ENCODE results near the gene NUF2.

The NUF2 gene

DNA sequence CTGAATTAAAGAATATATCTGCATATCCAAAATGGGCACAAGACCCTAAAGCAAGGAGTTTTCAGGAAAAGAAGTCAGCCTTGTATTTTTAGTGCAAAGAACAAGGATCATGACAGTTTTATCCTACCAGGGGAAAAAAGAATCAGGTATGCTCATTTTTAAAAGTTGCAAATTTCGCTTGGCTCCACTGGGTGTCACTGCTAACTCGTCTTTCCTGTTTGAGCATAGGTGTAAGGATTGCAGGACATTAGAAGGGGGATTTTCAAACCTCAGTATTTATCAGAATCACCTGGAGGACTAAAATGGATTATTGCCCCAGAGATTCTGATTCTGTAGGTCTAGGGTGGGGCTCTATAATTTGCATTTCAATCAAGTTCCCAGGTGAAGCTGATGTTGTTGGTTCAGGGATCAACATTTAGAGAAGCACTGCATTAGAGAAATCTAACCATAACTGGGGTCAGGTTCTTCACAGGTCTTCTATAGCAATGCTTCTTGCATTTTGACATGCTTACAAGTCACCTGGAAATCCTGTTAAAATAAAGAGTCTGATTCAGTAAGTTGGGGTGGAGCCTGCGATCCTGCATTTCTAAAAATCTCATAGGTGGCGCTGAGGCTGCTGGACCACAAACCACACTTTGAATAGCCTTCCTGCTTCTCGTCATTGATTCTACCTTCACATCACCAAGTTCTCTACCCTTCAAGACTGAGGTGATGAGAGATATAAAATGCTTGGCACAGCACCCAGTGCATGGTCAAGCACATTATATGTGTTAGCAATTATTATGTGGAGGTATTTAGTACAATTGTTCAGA is 39.6 kb downstream of the NUF2 start:
- no peaks in the 10 kb centered on the region for H3K79me1 ChIP-seq (replicated peaks; ENCODE audit: low read length, poor library complexity, severe bottlenecking)
- H3K27ac ChIP-seq (ENCODE audit: low read length, poor library complexity, severe bottlenecking): no peak overlapping the region
- H4K91ac ChIP-seq (ENCODE audit: low read length): no peak overlapping the region
- no peak overlapping the region for H4K8ac ChIP-seq (ENCODE audit: low read length)
- H2AFZ ChIP-seq (ENCODE audit: low read depth, low read length): no peak overlapping the region
- no peak overlapping the region for H2BK12ac ChIP-seq (ENCODE audit: low read length in 2 of 2)
- no peak overlapping the region for H3K23ac ChIP-seq (ENCODE audit: low read length in 2 of 2)
- WGBS: 48% methylated on average over 4 of the region's 5 CpGs
- H3K4me1 ChIP-seq (ENCODE audit: control insufficient read depth, insufficient read depth, low read depth, low read length): no peaks in the 10 kb centered on the region
- H2BK120ac ChIP-seq (ENCODE audit: low read depth, low read length): no peak overlapping the region
- H3K9ac ChIP-seq (ENCODE audit: low read length): no peak overlapping the region
- H3K27me3 ChIP-seq (ENCODE audit: control insufficient read depth in 1 of 2, insufficient read depth in 1 of 2, low read length in 2 of 2): no peaks in the 10 kb centered on the region
- H3K14ac ChIP-seq (ENCODE audit: low read length in 2 of 2): no peak overlapping the region
- no peak overlapping the region for H3K4ac ChIP-seq (ENCODE audit: low read depth in 1 of 2, low read length in 2 of 2)
- H3K36me3 ChIP-seq (ENCODE audit: control insufficient read depth in 1 of 2, insufficient read depth in 2 of 2, low read depth in 1 of 2, low read length in 2 of 2): no peaks in the 10 kb centered on the region
- no peak overlapping the region for H3K18ac ChIP-seq (ENCODE audit: low read depth in 1 of 2, low read length in 2 of 2)
- H2AK5ac ChIP-seq (ENCODE audit: low read length, severe bottlenecking): no peak overlapping the region
- peak; percentile 6 for DNase-seq
- no peak overlapping the region for H2BK5ac ChIP-seq (ENCODE audit: low read depth, low read length, poor library complexity, severe bottlenecking)
- no peak overlapping the region for H2BK15ac ChIP-seq (ENCODE audit: low read depth, poor library complexity, severe bottlenecking)
- no peak overlapping the region for H3K4me2 ChIP-seq (ENCODE audit: low read length, poor library complexity, severe bottlenecking)
- H3K9me3 ChIP-seq (ENCODE audit: control insufficient read depth, low read length): no peaks in the 10 kb centered on the region
- no peak overlapping the region for H3K4me3 ChIP-seq (ENCODE audit: insufficient read depth in 1 of 2, low read depth in 1 of 2, low read length in 2 of 2)

DNA sequence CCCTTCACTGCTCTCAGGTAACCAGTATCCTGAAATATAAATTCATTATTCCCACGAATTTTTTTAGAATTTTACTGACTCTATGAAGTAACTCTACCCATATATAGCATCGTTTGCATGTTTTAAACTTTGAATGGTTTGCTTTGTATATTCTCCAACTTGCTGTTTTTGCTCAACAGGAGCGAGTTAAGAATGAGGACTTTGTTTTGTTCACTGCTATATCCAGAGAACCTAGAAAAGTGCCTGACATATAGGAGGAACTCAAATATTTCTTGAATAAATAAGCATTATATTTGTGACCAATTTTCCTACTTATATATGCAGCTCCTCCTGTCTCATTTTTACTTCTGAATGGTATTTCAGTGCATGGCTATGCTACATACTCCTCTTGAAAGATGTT is 43.4 kb downstream of the NUF2 start:
- H4K8ac ChIP-seq (ENCODE audit: low read length): no peak overlapping the region
- no peak overlapping the region for H3K4me2 ChIP-seq (ENCODE audit: low read length, poor library complexity, severe bottlenecking)
- no peak overlapping the region for H4K91ac ChIP-seq (ENCODE audit: low read length)
- no peak overlapping the region for H2AFZ ChIP-seq (ENCODE audit: low read depth, low read length)
- no peaks in the 10 kb centered on the region for H3K79me1 ChIP-seq (replicated peaks; ENCODE audit: low read length, poor library complexity, severe bottlenecking)
- H2BK12ac ChIP-seq (ENCODE audit: low read length in 2 of 2): no peak overlapping the region
- no peak overlapping the region for H3K4ac ChIP-seq (ENCODE audit: low read depth in 1 of 2, low read length in 2 of 2)
- H3K9ac ChIP-seq (ENCODE audit: low read length): no peak overlapping the region
- H3K36me3 ChIP-seq (ENCODE audit: control insufficient read depth in 1 of 2, insufficient read depth in 2 of 2, low read depth in 1 of 2, low read length in 2 of 2): no peaks in the 10 kb centered on the region
- no peak overlapping the region for H2BK5ac ChIP-seq (ENCODE audit: low read depth, low read length, poor library complexity, severe bottlenecking)
- H3K23ac ChIP-seq (ENCODE audit: low read length in 2 of 2): no peak overlapping the region
- H3K4me3 ChIP-seq (ENCODE audit: insufficient read depth in 1 of 2, low read depth in 1 of 2, low read length in 2 of 2): no peak overlapping the region
- no peak overlapping the region for H2AK5ac ChIP-seq (ENCODE audit: low read length, severe bottlenecking)
- H3K9me3 ChIP-seq (ENCODE audit: control insufficient read depth, low read length): no peaks in the 10 kb centered on the region
- no peak overlapping the region for H2BK15ac ChIP-seq (ENCODE audit: low read depth, poor library complexity, severe bottlenecking)
- no peaks in the 10 kb centered on the region for H3K4me1 ChIP-seq (ENCODE audit: control insufficient read depth, insufficient read depth, low read depth, low read length)
- no peak overlapping the region for H3K27ac ChIP-seq (ENCODE audit: low read length, poor library complexity, severe bottlenecking)
- no peak overlapping the region for H3K14ac ChIP-seq (ENCODE audit: low read length in 2 of 2)
- no peak overlapping the region for H2BK120ac ChIP-seq (ENCODE audit: low read depth, low read length)
- H3K18ac ChIP-seq (ENCODE audit: low read depth in 1 of 2, low read length in 2 of 2): no peak overlapping the region
- H3K27me3 ChIP-seq (ENCODE audit: control insufficient read depth in 1 of 2, insufficient read depth in 1 of 2, low read length in 2 of 2): peaks cover 7 to 8% of the 10 kb centered on the region in 2 experiments
- DNase-seq: no peak
- WGBS: no CpG with 5 or more reads among the region's 3 CpGs

DNA sequence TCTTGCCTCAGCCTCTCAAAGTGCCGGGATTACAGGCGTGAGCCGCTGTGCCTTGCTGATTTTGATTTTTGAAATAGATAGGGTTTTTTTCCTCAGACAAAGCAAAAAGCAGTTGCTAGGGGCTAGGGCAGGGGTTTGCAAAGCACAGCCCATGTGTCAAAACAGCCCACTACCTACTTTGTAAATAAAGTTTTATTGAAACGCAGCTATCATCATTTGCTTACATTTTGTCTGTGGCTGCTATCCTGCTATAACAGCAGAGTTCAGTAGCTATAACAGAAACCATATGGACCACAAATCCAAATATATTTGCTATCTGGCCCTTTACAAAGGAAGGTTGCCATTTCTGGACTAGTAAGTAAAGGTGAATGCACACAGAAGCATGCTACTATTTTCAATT is 44.8 kb downstream of the NUF2 start:
- H3K4me3 ChIP-seq (ENCODE audit: insufficient read depth in 1 of 2, low read depth in 1 of 2, low read length in 2 of 2): no peak overlapping the region
- H3K36me3 ChIP-seq (ENCODE audit: control insufficient read depth in 1 of 2, insufficient read depth in 2 of 2, low read depth in 1 of 2, low read length in 2 of 2): no peaks in the 10 kb centered on the region
- no peak for DNase-seq

GRCh38 chr1:163367721-163368120 is 46.0 kb downstream of the NUF2 start:
- WGBS: 100% methylated on average over 1 of the region's 4 CpGs
- H2BK12ac ChIP-seq (ENCODE audit: low read length in 2 of 2): no peak overlapping the region

More for the DNA sequence above, 44.8 kb downstream of the NUF2 start:
- Histone ChIP-seq H3K4ac (ENCODE audit: low read depth in 1 of 2, low read length in 2 of 2) (no peak overlapping the region), H3K79me1 (replicated peaks; ENCODE audit: low read length, poor library complexity, severe bottlenecking) (no peaks in the 10 kb centered on the region), H2AFZ (ENCODE audit: low read depth, low read length) (no peak overlapping the region), H3K4me1 (ENCODE audit: control insufficient read depth, insufficient read depth, low read depth, low read length) (no peaks in the 10 kb centered on the region), H3K23ac (ENCODE audit: low read length in 2 of 2) (no peak overlapping the region), H3K9ac (ENCODE audit: low read length) (no peak overlapping the region), H3K18ac (ENCODE audit: low read depth in 1 of 2, low read length in 2 of 2) (no peak overlapping the region), H4K8ac (ENCODE audit: low read length) (no peak overlapping the region), H3K27me3 (ENCODE audit: control insufficient read depth in 1 of 2, insufficient read depth in 1 of 2, low read length in 2 of 2) (peaks cover 8 to 12% of the 10 kb centered on the region in 2 experiments), H3K4me2 (ENCODE audit: low read length, poor library complexity, severe bottlenecking) (no peak overlapping the region), H2BK5ac (ENCODE audit: low read depth, low read length, poor library complexity, severe bottlenecking) (no peak overlapping the region), H2AK5ac (ENCODE audit: low read length, severe bottlenecking) (no peak overlapping the region), H3K27ac (ENCODE audit: low read length, poor library complexity, severe bottlenecking) (no peak overlapping the region), H2BK120ac (ENCODE audit: low read depth, low read length) (no peak overlapping the region), H2BK15ac (ENCODE audit: low read depth, poor library complexity, severe bottlenecking) (no peak overlapping the region), H2BK12ac (ENCODE audit: low read length in 2 of 2) (no peak overlapping the region), H3K14ac (ENCODE audit: low read length in 2 of 2) (no peak overlapping the region), H4K91ac (ENCODE audit: low read length) (no peak overlapping the region), H3K9me3 (ENCODE audit: control insufficient read depth, low read length) (no peaks in the 10 kb centered on the region)
- 98% methylated on average over 4 of the region's 4 CpGs for WGBS

More at GRCh38 chr1:163367721-163368120, 46.0 kb downstream of the NUF2 start:
- no peak overlapping the region for H2AK5ac ChIP-seq (ENCODE audit: low read length, severe bottlenecking)
- H4K8ac ChIP-seq (ENCODE audit: low read length): no peak overlapping the region
- H3K27me3 ChIP-seq (ENCODE audit: control insufficient read depth in 1 of 2, insufficient read depth in 1 of 2, low read length in 2 of 2): peaks cover 14 to 17% of the 10 kb centered on the region in 2 experiments
- H3K23ac ChIP-seq (ENCODE audit: low read length in 2 of 2): no peak overlapping the region
- H3K4me2 ChIP-seq (ENCODE audit: low read length, poor library complexity, severe bottlenecking): no peak overlapping the region
- no peak for DNase-seq
- H3K27ac ChIP-seq (ENCODE audit: low read length, poor library complexity, severe bottlenecking): no peak overlapping the region
- no peak overlapping the region for H2AFZ ChIP-seq (ENCODE audit: low read depth, low read length)
- no peak overlapping the region for H3K9ac ChIP-seq (ENCODE audit: low read length)
- no peak overlapping the region for H2BK5ac ChIP-seq (ENCODE audit: low read depth, low read length, poor library complexity, severe bottlenecking)
- no peak overlapping the region for H2BK120ac ChIP-seq (ENCODE audit: low read depth, low read length)
- no peaks in the 10 kb centered on the region for H3K9me3 ChIP-seq (ENCODE audit: control insufficient read depth, low read length)
- H4K91ac ChIP-seq (ENCODE audit: low read length): no peak overlapping the region
- H3K14ac ChIP-seq (ENCODE audit: low read length in 2 of 2): no peak overlapping the region
- no peak overlapping the region for H3K4ac ChIP-seq (ENCODE audit: low read depth in 1 of 2, low read length in 2 of 2)
- no peak overlapping the region for H3K18ac ChIP-seq (ENCODE audit: low read depth in 1 of 2, low read length in 2 of 2)
- H3K79me1 ChIP-seq (replicated peaks; ENCODE audit: low read length, poor library complexity, severe bottlenecking): no peaks in the 10 kb centered on the region
- H3K36me3 ChIP-seq (ENCODE audit: control insufficient read depth in 1 of 2, insufficient read depth in 2 of 2, low read depth in 1 of 2, low read length in 2 of 2): no peaks in the 10 kb centered on the region
- H2BK15ac ChIP-seq (ENCODE audit: low read depth, poor library complexity, severe bottlenecking): no peak overlapping the region
- no peaks in the 10 kb centered on the region for H3K4me1 ChIP-seq (ENCODE audit: control insufficient read depth, insufficient read depth, low read depth, low read length)
- no peak overlapping the region for H3K4me3 ChIP-seq (ENCODE audit: insufficient read depth in 1 of 2, low read depth in 1 of 2, low read length in 2 of 2)
